H4 (cell line): ENCODE data around the gene INTS7. TPM values are rescaled to one million over a fixed set of nuclear protein-coding genes. Genes with fewer than 3 reads are reported as not detected.

Source experiments
- DNase-seq: peaks from one replicate; pipeline ENCODE4 v3.0.0-alpha.2; 2015; ENCODE audit warnings: low spot score
- total RNA-seq: library from RNA; depleted of rRNA; stranded (reverse); fragments of >200 nt; shearing (Covaris generic); gene quantifications from 2 replicates; pipeline ENCODE4 v1.2.3, GENCODE V29; 2014; rRNA removed

Gene INTS7
- total RNA-seq, 1 experiment from 2014 or later: 25.8 TPM

- no peak for DNase-seq
Observed at GRCh38 chr1:211908951-211909350, 126.4 kb downstream of the INTS7 start.

GRCh38 chr1:211908453-211908852 lies 126.9 kb downstream of the INTS7 start:
- DNase-seq: no peak

GRCh38 chr1:211903490-211904245 lies 131.7 kb downstream of the INTS7 start:
- DNase-seq: no peak

GRCh38 chr1:211902624-211903291 lies 132.6 kb downstream of the INTS7 start:
- no peak for DNase-seq

GRCh38 chr1:211901945-211902344 lies 133.4 kb downstream of the INTS7 start:
- no peak for DNase-seq

- no peak for DNase-seq
Observed at GRCh38 chr1:211900441-211900840, 134.9 kb downstream of the INTS7 start.

- peak; percentile 9 for DNase-seq
Observed at GRCh38 chr1:211896958-211897357, 138.4 kb downstream of the INTS7 start.

- no peak for DNase-seq
Observed at GRCh38 chr1:211895126-211895759, 140.1 kb downstream of the INTS7 start.

GRCh38 chr1:211894312-211894711 lies 141.0 kb downstream of the INTS7 start:
- DNase-seq: no peak

- DNase-seq: no peak
Observed at GRCh38 chr1:211893260-211893659, 142.1 kb downstream of the INTS7 start.

GRCh38 chr1:211892577-211892976 lies 142.8 kb downstream of the INTS7 start:
- DNase-seq: no peak

- no peak for DNase-seq
Observed at GRCh38 chr1:211891708-211892107, 143.6 kb downstream of the INTS7 start.

Other genes with a start within 250 kb of the INTS7 start
- 22.0 and 27.6 TPM in 2 replicates for gene LPGAT1, start 204.8 kb downstream of the INTS7 start, total RNA-seq
- gene DTL, start 191 bp upstream of the INTS7 start, total RNA-seq: 33.2 and 34.5 TPM in 2 replicates
- gene PPP2R5A, start 249.9 kb upstream of the INTS7 start, total RNA-seq: 15.1 and 18.4 TPM in 2 replicates